ENCODE results near the gene SNX1. TPM values are rescaled to one million over a fixed set of nuclear protein-coding genes. Genes with fewer than 3 reads are reported as not detected.

SNX1 gene
- total RNA-seq, 4 donors from 2014 or later: 112 to 125 (median 118) TPM

DNA sequence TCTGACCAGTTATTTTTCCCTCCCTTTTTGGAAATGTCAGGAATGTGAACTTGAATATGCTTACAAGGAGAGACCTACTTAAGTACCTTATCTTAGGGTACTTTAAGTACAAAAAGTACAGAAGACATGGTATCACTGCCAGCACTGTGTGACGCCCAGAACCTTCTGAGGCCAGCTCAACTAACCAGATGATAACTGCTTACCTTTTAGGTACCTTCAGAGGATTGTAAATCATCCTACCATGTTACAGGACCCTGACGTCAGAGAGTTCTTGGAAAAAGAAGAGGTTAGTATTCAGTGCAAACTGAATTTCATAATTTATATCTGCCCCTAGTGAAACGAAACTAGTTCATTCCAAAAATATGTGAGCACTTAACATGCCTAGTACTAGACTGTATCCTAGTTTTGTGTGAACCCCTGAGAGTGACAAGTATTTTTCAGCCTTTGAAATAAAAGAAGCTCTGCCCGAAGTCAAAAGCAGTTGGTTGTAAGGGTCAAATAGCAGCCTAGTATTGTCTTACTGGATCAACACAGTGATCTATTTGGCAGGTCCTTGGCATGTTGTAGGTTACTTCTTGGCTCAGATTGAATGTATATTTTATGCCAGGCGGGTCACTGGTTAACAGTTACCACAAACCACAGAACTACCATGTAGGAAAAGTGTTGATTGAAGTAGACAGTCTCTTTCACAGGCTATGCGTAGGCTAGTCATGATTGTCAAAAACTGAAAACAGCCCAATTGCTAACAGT, 31.9 kb downstream of the SNX1 start:
- TF ChIP-seq, protein P1, sequence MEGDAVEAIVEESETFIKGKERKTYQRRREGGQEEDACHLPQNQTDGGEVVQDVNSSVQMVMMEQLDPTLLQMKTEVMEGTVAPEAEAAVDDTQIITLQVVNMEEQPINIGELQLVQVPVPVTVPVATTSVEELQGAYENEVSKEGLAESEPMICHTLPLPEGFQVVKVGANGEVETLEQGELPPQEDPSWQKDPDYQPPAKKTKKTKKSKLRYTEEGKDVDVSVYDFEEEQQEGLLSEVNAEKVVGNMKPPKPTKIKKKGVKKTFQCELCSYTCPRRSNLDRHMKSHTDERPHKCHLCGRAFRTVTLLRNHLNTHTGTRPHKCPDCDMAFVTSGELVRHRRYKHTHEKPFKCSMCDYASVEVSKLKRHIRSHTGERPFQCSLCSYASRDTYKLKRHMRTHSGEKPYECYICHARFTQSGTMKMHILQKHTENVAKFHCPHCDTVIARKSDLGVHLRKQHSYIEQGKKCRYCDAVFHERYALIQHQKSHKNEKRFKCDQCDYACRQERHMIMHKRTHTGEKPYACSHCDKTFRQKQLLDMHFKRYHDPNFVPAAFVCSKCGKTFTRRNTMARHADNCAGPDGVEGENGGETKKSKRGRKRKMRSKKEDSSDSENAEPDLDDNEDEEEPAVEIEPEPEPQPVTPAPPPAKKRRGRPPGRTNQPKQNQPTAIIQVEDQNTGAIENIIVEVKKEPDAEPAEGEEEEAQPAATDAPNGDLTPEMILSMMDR (IDR thresholded peaks at IDR 0.05; ENCODE audit: low read depth): no peak

DNA sequence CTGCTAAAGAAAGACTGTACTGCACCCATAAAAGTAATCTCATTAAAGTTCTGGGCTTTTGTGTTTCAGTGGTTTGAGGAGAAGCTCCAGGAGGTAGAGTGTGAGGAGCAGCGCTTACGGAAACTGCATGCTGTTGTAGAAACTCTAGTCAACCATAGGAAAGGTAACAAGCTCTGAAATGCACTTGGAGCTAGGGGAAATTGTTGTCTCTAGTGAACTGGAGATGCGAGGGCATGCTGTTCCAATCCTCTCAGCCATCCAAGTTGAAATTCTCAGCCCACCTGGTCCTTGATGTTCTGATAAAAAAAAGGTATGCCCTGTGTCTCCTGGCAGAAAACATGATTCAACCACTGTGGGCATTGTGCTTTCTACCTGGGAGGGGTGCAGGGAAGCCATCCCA, 34.4 kb downstream of the SNX1 start:
- TF ChIP-seq, protein P1 (IDR thresholded peaks at IDR 0.05; ENCODE audit: low read depth): no peak

DNA sequence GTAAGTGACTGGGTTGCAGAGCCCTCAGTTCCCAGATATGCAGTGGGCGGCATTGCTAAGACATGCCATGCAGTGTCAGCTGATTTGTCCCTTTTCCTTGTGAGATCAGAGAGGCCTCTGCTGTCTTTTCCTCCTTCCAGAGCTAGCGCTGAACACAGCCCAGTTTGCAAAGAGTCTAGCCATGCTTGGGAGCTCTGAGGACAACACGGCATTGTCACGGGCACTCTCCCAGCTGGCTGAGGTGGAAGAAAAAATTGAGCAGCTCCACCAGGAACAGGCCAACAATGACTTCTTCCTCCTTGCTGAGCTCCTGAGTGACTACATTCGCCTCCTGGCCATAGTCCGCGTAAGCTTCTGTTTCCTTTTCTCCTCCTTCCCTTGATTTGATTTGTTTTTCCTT, 35.8 kb downstream of the SNX1 start:
- TF ChIP-seq, protein P1 (IDR thresholded peaks at IDR 0.05; ENCODE audit: low read depth): no peak

DNA sequence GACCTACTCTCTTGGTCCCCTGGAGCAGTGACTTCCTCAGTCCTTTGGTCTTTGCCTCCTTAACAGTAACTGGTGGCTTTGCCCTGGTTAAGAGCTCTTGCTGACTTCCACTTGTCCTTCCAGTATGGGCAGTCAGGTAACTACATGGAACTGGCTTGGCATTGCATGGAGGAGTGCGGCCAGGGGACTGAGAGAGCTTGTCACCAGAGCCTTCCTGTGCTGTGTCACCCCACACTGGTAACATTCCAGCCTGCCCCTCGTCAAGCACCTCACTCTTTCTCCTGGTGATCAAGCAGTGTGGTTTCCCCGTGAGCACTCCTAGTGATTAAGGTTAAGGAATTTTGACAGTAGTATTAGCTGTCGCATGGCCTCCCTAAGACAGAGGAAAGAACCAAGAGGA, 36.4 kb downstream of the SNX1 start:
- TF ChIP-seq, protein P1 (IDR thresholded peaks at IDR 0.05; ENCODE audit: low read depth): no peak

DNA sequence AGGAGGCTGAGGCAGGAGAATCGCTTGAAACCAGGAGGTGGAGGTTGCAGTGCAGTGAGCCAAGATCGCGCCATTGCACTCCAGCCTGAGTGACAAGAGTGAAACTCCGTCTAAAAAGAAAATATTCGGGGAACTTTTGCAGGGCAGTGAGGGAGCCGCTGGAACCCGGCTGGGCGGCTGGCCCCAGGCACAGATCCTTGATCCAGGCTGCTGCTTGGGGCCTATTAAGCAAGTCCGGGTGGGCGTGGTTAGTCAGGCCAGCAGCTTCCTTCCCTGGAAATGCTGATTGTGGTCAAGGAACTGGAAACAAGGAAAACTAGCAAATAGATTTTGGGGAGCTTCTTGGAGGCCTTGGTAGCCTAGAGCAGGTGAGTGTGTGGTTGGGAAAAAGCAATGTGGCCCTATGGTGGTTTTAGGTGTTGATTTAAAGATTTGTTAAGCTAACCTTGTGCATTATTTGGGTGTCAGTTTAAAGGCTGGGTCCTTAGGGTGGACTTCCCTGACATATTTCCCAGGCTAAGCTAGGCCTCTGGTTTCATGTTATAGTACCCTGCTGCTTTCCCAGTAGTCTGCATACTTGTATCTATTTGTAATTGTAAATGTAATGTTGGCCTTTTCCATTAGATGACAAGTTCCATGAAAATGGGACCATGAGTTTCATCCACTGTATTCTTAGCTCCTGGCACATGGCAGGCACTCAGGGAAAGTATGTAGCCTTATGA, 38.0 kb downstream of the SNX1 start:
- TF ChIP-seq, protein P1 (IDR thresholded peaks at IDR 0.05; ENCODE audit: low read depth): no peak

DNA sequence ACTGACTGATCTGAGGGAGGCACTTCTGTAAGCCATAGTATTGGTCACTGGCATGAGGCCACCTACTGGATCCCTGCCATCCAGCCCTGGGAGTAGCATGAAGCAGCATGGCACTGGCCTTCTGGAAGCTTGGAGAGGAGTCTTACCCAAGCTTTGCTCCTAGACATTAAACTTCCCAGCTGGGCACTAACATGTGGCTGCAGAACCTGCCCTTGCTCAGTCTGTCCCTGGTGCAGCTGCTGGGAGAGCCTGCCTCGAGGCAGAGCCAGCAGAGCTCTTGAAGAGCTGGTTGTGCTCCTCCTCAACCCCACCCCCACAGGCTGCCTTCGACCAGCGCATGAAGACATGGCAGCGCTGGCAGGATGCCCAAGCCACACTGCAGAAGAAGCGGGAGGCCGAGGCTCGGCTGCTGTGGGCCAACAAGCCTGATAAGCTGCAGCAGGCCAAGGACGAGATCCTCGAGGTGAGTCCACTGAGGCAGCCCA, 38.6 kb downstream of the SNX1 start:
- TF ChIP-seq, protein P1 (IDR thresholded peaks at IDR 0.05; ENCODE audit: low read depth): no peak

DNA sequence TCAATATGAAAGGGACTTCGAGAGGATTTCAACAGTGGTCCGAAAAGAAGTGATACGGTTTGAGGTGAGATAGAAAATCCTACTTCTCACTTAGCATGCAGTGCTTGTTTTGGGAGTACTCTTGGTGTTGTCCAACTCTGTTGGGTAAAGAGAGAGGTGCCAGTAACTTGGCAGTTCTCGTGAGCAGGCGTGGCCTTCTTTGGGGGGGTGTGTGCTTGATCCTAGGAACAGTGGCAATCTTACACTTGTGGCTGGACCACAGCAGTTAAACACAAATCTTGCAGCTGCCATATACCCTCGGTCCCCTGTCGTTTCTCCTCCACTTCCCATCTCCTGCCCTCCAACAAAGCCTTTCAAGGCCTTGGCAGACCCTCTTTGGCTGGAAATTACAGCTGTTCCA, 40.6 kb downstream of the SNX1 start:
- TF ChIP-seq, protein P1 (IDR thresholded peaks at IDR 0.05; ENCODE audit: low read depth): no peak

Measured in subcutaneous adipose tissue (tissue), 4 donors.